22Rv1 (cell line): ENCODE data around the gene MS4A13.

Experiments
- ZFX ChIP-seq: fragments of 450-650 bp; IDR thresholded peaks from 2 replicates; pipeline ENCODE4 v1.6.1; 2017; ENCODE audit warnings: antibody characterized with exemption, borderline replicate concordance
- TF ChIP-seq, protein P1 (sequence below): fragments of 450-650 bp; IDR thresholded peaks from 2 replicates; pipeline ENCODE4 v1.5.1; 2017; ENCODE audit warnings: mild to moderate bottlenecking

DNA sequence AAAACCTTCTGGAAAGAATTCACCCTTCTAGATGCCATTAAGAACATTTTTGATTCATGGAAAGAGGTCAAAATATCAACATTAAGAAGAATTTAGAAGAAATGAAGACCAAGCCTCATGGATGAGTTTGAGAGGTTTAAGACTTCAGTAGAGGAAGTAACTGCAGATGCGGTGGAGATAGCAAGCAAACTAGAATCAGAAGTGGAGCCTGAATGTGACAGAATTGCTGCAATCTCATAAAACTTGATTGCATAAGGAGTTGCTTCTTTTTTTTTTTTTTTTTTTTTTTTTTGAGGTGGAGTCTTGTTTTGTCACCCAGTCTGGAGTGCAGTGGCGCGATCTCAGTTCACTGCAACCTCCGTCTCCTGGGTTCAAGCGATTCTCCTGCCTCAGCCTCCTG is 51.6 kb downstream of the MS4A13 start:
- TF ChIP-seq, protein P1, sequence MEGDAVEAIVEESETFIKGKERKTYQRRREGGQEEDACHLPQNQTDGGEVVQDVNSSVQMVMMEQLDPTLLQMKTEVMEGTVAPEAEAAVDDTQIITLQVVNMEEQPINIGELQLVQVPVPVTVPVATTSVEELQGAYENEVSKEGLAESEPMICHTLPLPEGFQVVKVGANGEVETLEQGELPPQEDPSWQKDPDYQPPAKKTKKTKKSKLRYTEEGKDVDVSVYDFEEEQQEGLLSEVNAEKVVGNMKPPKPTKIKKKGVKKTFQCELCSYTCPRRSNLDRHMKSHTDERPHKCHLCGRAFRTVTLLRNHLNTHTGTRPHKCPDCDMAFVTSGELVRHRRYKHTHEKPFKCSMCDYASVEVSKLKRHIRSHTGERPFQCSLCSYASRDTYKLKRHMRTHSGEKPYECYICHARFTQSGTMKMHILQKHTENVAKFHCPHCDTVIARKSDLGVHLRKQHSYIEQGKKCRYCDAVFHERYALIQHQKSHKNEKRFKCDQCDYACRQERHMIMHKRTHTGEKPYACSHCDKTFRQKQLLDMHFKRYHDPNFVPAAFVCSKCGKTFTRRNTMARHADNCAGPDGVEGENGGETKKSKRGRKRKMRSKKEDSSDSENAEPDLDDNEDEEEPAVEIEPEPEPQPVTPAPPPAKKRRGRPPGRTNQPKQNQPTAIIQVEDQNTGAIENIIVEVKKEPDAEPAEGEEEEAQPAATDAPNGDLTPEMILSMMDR: no peak
- TF ChIP-seq ZFX: no peak
